HepG2 (cell line): ENCODE measurements around the gene RCE1. TPM values are rescaled to one million over a fixed set of nuclear protein-coding genes. Genes with fewer than 3 reads are reported as not detected.
A peak's percentile ranks its signal among the peaks of the same experiment; 100 is the strongest.

Source experiments
- AGO2 ChIP-seq: fragments of 200-400 bp; formaldehyde crosslinking; optimal IDR thresholded peaks from 2 replicates; pipeline ENCODE3; 2017; ENCODE audit warnings: mild to moderate bottlenecking, low read depth, low read length, moderate library complexity
- ATAD3A ChIP-seq: sonication (generic); formaldehyde crosslinking; IDR thresholded peaks from 2 replicates; pipeline ENCODE4 v1.4.0; 2020; ENCODE audit warnings: missing genetic modification reagents
- ATF7-NPFF ChIP-seq: sonication (generic); formaldehyde crosslinking; IDR thresholded peaks from 2 replicates; pipeline ENCODE4 v1.8.1; 2023; ENCODE audit warnings: mild to moderate bottlenecking, low read depth, missing genetic modification reagents, moderate library complexity
- DPF2 ChIP-seq: sonication (generic); formaldehyde crosslinking; IDR thresholded peaks from 2 replicates; pipeline ENCODE4 v1.4.0; 2020; ENCODE audit warnings: mild to moderate bottlenecking, low read depth, missing genetic modification reagents, borderline replicate concordance
- HIVEP1 ChIP-seq: sonication (generic); formaldehyde crosslinking; IDR thresholded peaks from 2 replicates; pipeline ENCODE4 v1.4.0; 2020; ENCODE audit warnings: mild to moderate bottlenecking, missing genetic modification reagents
- MTA1 ChIP-seq: sonication (generic); formaldehyde crosslinking; IDR thresholded peaks from 2 replicates; pipeline ENCODE4 v1.4.0; 2020; ENCODE audit warnings: missing genetic modification reagents, mild to moderate bottlenecking, borderline replicate concordance
- POLR2A ChIP-seq, 2 experiments: IDR thresholded peaks; 2 replicates each; pipeline ENCODE4 v1.6.1; 2011; ENCODE audit warnings: low read depth in 2 of 2, low read length in 2 of 2, mild to moderate bottlenecking in 1 of 2, moderate library complexity in 1 of 2; ENCODE audit not compliant: insufficient read depth in 1 of 2
- POLR2G ChIP-seq: fragments of 200-400 bp; formaldehyde crosslinking; IDR thresholded peaks from 2 replicates; pipeline ENCODE4 v1.6.1; 2018; ENCODE audit warnings: mild to moderate bottlenecking, low read depth, low read length, moderate library complexity
- RBFOX2 ChIP-seq: fragments of 200-400 bp; formaldehyde crosslinking; IDR thresholded peaks from 2 replicates; pipeline ENCODE4 v1.6.1; 2017; ENCODE audit warnings: low read depth, mild to moderate bottlenecking, low read length
- ZNF547 ChIP-seq: sonication (generic); formaldehyde crosslinking; IDR thresholded peaks from 2 replicates; pipeline ENCODE4 v1.5.1; 2020; ENCODE audit warnings: mild to moderate bottlenecking, missing genetic modification reagents
- ZNF644 ChIP-seq: IDR thresholded peaks from 2 replicates; pipeline ENCODE4 v1.6.1; 2016; ENCODE audit warnings: low read depth
- ZNF660 ChIP-seq: sonication (generic); formaldehyde crosslinking; IDR thresholded peaks from 2 replicates; pipeline ENCODE4 v1.5.1; 2020; ENCODE audit warnings: mild to moderate bottlenecking, low read depth, missing genetic modification reagents, borderline replicate concordance
- polyA plus RNA-seq, 8 experiments: library from polyadenylated mRNA; depleted of rRNA in 3 of 8; stranded (reverse) in 7 of 8; unstranded in 1 of 8; fragments of >200 nt; fragmentation: Illumina TruSeq in 4 of 8; extraction: Trizol in 4 of 8; gene quantifications; 2 replicates each; pipeline versions ENCODE4 v1.2.1 to v1.2.3, GENCODE V29; 2011 to 2016; ENCODE audit warnings: low read depth in 4 of 8, missing spikeins in 1 of 8, mixed read lengths in 1 of 8; ENCODE audit not compliant: insufficient read depth in 1 of 8
- total RNA-seq, 5 experiments: library from RNA; depleted of rRNA; stranded (reverse); fragments of >200 nt; fragmentation: Illumina TruSeq; extraction: Trizol; gene quantifications; 2 replicates each; pipeline ENCODE4 v1.2.3, GENCODE V29; 2016; ENCODE audit warnings: low read depth in 1 of 5
- TF ChIP-seq, protein P1 (sequence below): sonication (generic); formaldehyde crosslinking; IDR thresholded peaks from 2 replicates; pipeline ENCODE4 v1.4.0; 2020; ENCODE audit warnings: missing genetic modification reagents
- TF ChIP-seq, protein P2 (sequence below): sonication (generic); formaldehyde crosslinking; IDR thresholded peaks from 2 replicates; pipeline ENCODE4 v1.8.1; 2023; ENCODE audit warnings: missing genetic modification reagents, inconsistent platforms, borderline replicate concordance
- TF ChIP-seq, protein P3 (sequence below), 2 experiments: fragments of 450-650 bp in 1 of 2; sonication (generic) in 1 of 2; formaldehyde crosslinking in 1 of 2; IDR thresholded peaks; 2 replicates each; pipeline versions ENCODE4 v1.6.1 to v1.8.0; 2016 to 2022; ENCODE audit warnings: antibody characterized with exemption in 1 of 2, mild to moderate bottlenecking in 1 of 2, missing genetic modification reagents in 1 of 2
- TF ChIP-seq, protein P4 (sequence below): sonication (generic); formaldehyde crosslinking; conservative IDR thresholded peaks from 2 replicates; pipeline ENCODE4 v1.4.0; 2020; ENCODE audit warnings: missing genetic modification reagents

Gene RCE1
- total and polyA plus RNA-seq, 2 of the 13 experiments (the other 11 are each of a cell fraction or from before 2014, with no cell fraction given), result 22.2 to 22.4 TPM

DNA sequence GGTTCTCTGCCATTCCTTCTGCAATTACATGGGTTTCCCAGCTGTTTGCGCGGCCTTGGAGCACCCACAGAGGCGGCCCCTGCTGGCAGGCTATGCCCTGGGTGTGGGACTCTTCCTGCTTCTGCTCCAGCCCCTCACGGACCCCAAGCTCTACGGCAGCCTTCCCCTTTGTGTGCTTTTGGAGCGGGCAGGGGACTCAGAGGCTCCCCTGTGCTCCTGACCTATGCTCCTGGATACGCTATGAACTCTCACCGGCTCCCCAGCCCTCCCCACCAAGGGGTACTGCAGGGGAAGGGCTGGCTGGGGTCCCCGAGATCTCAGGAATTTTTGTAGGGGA lies 2.6 kb downstream of the RCE1 start (continued):
- TF ChIP-seq, protein P1, sequence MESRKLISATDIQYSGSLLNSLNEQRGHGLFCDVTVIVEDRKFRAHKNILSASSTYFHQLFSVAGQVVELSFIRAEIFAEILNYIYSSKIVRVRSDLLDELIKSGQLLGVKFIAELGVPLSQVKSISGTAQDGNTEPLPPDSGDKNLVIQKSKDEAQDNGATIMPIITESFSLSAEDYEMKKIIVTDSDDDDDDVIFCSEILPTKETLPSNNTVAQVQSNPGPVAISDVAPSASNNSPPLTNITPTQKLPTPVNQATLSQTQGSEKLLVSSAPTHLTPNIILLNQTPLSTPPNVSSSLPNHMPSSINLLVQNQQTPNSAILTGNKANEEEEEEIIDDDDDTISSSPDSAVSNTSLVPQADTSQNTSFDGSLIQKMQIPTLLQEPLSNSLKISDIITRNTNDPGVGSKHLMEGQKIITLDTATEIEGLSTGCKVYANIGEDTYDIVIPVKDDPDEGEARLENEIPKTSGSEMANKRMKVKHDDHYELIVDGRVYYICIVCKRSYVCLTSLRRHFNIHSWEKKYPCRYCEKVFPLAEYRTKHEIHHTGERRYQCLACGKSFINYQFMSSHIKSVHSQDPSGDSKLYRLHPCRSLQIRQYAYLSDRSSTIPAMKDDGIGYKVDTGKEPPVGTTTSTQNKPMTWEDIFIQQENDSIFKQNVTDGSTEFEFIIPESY (CRISPR knock-in tag), result 0 out of 2 replicates have a peak, but pooled peaks have one; percentile 16
- no peak for TF ChIP-seq HIVEP1 (CRISPR knock-in tag)
- peak; percentile 45; the same call in 1 of the 2 replicates for TF ChIP-seq POLR2G
- TF ChIP-seq, protein P2, sequence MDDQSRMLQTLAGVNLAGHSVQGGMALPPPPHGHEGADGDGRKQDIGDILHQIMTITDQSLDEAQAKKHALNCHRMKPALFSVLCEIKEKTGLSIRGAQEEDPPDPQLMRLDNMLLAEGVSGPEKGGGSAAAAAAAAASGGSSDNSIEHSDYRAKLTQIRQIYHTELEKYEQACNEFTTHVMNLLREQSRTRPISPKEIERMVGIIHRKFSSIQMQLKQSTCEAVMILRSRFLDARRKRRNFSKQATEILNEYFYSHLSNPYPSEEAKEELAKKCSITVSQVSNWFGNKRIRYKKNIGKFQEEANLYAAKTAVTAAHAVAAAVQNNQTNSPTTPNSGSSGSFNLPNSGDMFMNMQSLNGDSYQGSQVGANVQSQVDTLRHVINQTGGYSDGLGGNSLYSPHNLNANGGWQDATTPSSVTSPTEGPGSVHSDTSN, result no peak
- TF ChIP-seq, protein P3, sequence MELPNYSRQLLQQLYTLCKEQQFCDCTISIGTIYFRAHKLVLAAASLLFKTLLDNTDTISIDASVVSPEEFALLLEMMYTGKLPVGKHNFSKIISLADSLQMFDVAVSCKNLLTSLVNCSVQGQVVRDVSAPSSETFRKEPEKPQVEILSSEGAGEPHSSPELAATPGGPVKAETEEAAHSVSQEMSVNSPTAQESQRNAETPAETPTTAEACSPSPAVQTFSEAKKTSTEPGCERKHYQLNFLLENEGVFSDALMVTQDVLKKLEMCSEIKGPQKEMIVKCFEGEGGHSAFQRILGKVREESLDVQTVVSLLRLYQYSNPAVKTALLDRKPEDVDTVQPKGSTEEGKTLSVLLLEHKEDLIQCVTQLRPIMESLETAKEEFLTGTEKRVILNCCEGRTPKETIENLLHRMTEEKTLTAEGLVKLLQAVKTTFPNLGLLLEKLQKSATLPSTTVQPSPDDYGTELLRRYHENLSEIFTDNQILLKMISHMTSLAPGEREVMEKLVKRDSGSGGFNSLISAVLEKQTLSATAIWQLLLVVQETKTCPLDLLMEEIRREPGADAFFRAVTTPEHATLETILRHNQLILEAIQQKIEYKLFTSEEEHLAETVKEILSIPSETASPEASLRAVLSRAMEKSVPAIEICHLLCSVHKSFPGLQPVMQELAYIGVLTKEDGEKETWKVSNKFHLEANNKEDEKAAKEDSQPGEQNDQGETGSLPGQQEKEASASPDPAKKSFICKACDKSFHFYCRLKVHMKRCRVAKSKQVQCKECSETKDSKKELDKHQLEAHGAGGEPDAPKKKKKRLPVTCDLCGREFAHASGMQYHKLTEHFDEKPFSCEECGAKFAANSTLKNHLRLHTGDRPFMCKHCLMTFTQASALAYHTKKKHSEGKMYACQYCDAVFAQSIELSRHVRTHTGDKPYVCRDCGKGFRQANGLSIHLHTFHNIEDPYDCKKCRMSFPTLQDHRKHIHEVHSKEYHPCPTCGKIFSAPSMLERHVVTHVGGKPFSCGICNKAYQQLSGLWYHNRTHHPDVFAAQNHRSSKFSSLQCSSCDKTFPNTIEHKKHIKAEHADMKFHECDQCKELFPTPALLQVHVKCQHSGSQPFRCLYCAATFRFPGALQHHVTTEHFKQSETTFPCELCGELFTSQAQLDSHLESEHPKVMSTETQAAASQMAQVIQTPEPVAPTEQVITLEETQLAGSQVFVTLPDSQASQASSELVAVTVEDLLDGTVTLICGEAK (IDR thresholded peaks at IDR 0.05), result no peak
- TF ChIP-seq, protein P3 (CRISPR knock-in tag; IDR thresholded peaks at IDR 0.05), result no peak
- TF ChIP-seq DPF2 (CRISPR knock-in tag), result no peak
- TF ChIP-seq RBFOX2, result peak; percentile 45
- TF ChIP-seq ATAD3A (CRISPR knock-in tag), result no peak
- no peak for TF ChIP-seq ZNF660
- TF ChIP-seq POLR2A (IDR thresholded peaks at IDR 0.05; ENCODE audit: insufficient read depth in 1 of 2, low read depth in 2 of 2, low read length in 2 of 2), result 0 out of 4 replicates have a peak, but pooled peaks of 1 of the 2 experiments have one; percentile 7
- TF ChIP-seq ZNF547 (CRISPR knock-in tag), result no peak
- no peak for TF ChIP-seq ZNF644 (CRISPR knock-in tag)
- TF ChIP-seq MTA1 (CRISPR knock-in tag), result no peak
- TF ChIP-seq, protein P4, sequence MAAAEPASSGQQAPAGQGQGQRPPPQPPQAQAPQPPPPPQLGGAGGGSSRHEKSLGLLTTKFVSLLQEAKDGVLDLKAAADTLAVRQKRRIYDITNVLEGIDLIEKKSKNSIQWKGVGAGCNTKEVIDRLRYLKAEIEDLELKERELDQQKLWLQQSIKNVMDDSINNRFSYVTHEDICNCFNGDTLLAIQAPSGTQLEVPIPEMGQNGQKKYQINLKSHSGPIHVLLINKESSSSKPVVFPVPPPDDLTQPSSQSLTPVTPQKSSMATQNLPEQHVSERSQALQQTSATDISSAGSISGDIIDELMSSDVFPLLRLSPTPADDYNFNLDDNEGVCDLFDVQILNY, result no peak
- peak; percentile 91 for TF ChIP-seq AGO2
- TF ChIP-seq ATF7-NPFF (CRISPR knock-in tag), result no peak
